Thyroid gland (tissue), 4 donors: Measurements from ENCODE around the gene ADGRF3. TPM values are rescaled to one million over a fixed set of nuclear protein-coding genes. Genes with fewer than 3 reads are reported as not detected.

Source experiments
- DNase-seq, 2 donors: peaks; one replicate each; pipeline ENCODE4 v3.0.0-alpha.2; 2019
- H3K27ac ChIP-seq, 3 donors: fragments of 200-600 bp; sonication (generic); 1 replicate in 2 of 3; 2 replicates in 1 of 3; pipeline ENCODE4 v1.5.1; 2016 to 2019; ENCODE audit warnings: mild to moderate bottlenecking in 1 of 3, moderate library complexity in 1 of 3
- H3K27me3 ChIP-seq: fragments of 200-600 bp; sonication (generic); one replicate; pipeline ENCODE4 v1.5.1; 2019
- H3K36me3 ChIP-seq, 2 donors: fragments of 200-600 bp; sonication (generic); one replicate each; pipeline ENCODE4 v1.5.1; 2016 to 2019
- H3K4me1 ChIP-seq, 2 donors: fragments of 200-600 bp; sonication (generic); one replicate each; pipeline ENCODE4 v1.5.1; 2017 to 2019
- H3K4me3 ChIP-seq, 3 donors: fragments of 200-600 bp; sonication (generic); replicated peaks in 1 of 3; 1 replicate in 2 of 3; 2 replicates in 1 of 3; pipeline ENCODE4 v1.5.1; 2016; ENCODE audit warnings: mild to moderate bottlenecking in 1 of 3
- H3K9me3 ChIP-seq: fragments of 200-600 bp; sonication (generic); one replicate; pipeline ENCODE4 v1.5.1; 2017
- CTCF ChIP-seq, 6 experiments: fragments of 200-600 bp in 3 of 6; fragments of 450-650 bp in 3 of 6; sonication (generic) in 3 of 6; IDR thresholded peaks; one replicate each; pipeline ENCODE4 v1.5.1; 2016 to 2019; ENCODE audit warnings: antibody characterized with exemption in 6 of 6, mild to moderate bottlenecking in 2 of 6, inconsistent platforms in 1 of 6, moderate library complexity in 1 of 6
- POLR2A ChIP-seq, 2 donors: fragments of 450-650 bp; IDR thresholded peaks; one replicate each; pipeline ENCODE4 v1.6.1; 2017; ENCODE audit warnings: antibody characterized with exemption in 2 of 2, mild to moderate bottlenecking in 2 of 2, moderate library complexity in 1 of 2
- whole genome bisulfite sequencing, 2 donors: methylation state at CpG; one replicate each; pipeline ENCODE4 v1.1.5; 2017; 5-methylcytosine and 5-hydroxymethylcytosine counted together
- intact Hi-C: fragments of 100-400 bp; cut with DNase I; formaldehyde crosslinking; loops from one replicate; pipeline ENCODE4 v1.15.1; 2023
- total RNA-seq, 4 donors: library from RNA; depleted of rRNA; stranded (reverse); fragments of >200 nt; gene quantifications; one replicate each; pipeline ENCODE4 v1.2.3, GENCODE V29; 2016

ADGRF3 gene
- total RNA-seq, 4 donors from 2014 or later, result 0.15 to 0.38 TPM; not detected in 2

- intact Hi-C loops, result no loop called here
- TF ChIP-seq POLR2A (IDR thresholded peaks at IDR 0.05), result no peak
- TF ChIP-seq CTCF (IDR thresholded peaks at IDR 0.05), result no peak
- no peak overlapping the region for H3K4me3 ChIP-seq
- no peaks in the 10 kb centered on the region for H3K27me3 ChIP-seq
- no peak overlapping the region for H3K27ac ChIP-seq
- no peaks in the 10 kb centered on the region for H3K4me1 ChIP-seq
- H3K9me3 ChIP-seq, result no peaks in the 10 kb centered on the region
- peaks cover 0 to 4% of the 10 kb centered on the region in 2 donors for H3K36me3 ChIP-seq
- WGBS, 2 donors, result 94 to 95% methylated on average over 5 of the region's 5 CpGs
- no peak for DNase-seq
These were observed 20.4 kb upstream of the ADGRF3 start for GRCh38 chr2:26366957-26367356.

- Histone ChIP-seq H3K36me3 (peaks cover 0 to 4% of the 10 kb centered on the region in 2 donors), H3K9me3 (no peaks in the 10 kb centered on the region), H3K4me1 (peaks cover 0 to 3% of the 10 kb centered on the region in 2 donors), H3K4me3 (no peak overlapping the region), H3K27me3 (no peaks in the 10 kb centered on the region), H3K27ac (no peak overlapping the region)
- intact Hi-C loops, result no loop called here
- no peak for TF ChIP-seq POLR2A (IDR thresholded peaks at IDR 0.05)
- 94 to 95% methylated on average over 4 of the region's 4 CpGs for WGBS, 2 donors
- DNase-seq, result no peak
These were observed 18.1 kb upstream of the ADGRF3 start for GRCh38 chr2:26364669-26365068.

- intact Hi-C loops, result no loop called here
- no peaks in the 10 kb centered on the region for H3K27me3 ChIP-seq
- H3K4me3 ChIP-seq, result no peak overlapping the region
- no peak for TF ChIP-seq POLR2A (IDR thresholded peaks at IDR 0.05)
- no peak overlapping the region for H3K27ac ChIP-seq
- H3K4me1 ChIP-seq, result peaks cover 0 to 3% of the 10 kb centered on the region in 2 donors
- H3K36me3 ChIP-seq, result peaks cover 0 to 4% of the 10 kb centered on the region in 2 donors
- WGBS, 2 donors, result 85 to 97% methylated on average over 3 of the region's 3 CpGs
- DNase-seq, result no peak
- H3K9me3 ChIP-seq, result no peaks in the 10 kb centered on the region
These were observed 17.4 kb upstream of the ADGRF3 start for GRCh38 chr2:26363958-26364357.

GRCh38 chr2:26363323-26363722, 16.7 kb upstream of the ADGRF3 start:
- DNase-seq, result no peak
- intact Hi-C loops, result no loop called here
- 87 to 91% methylated on average over 4 of the region's 4 CpGs for WGBS, 2 donors
- Histone ChIP-seq H3K27me3 (no peaks in the 10 kb centered on the region), H3K36me3 (peaks cover 0 to 4% of the 10 kb centered on the region in 2 donors), H3K4me1 (peaks cover 0 to 3% of the 10 kb centered on the region in 2 donors), H3K4me3 (no peak overlapping the region), H3K27ac (no peak overlapping the region), H3K9me3 (no peaks in the 10 kb centered on the region)
- TF ChIP-seq POLR2A (IDR thresholded peaks at IDR 0.05) (no peak), CTCF (IDR thresholded peaks at IDR 0.05) (no peak)

GRCh38 chr2:26359886-26360473, 13.4 kb upstream of the ADGRF3 start:
- Histone ChIP-seq H3K36me3 (no peaks in the 10 kb centered on the region), H3K27ac (no peak overlapping the region), H3K9me3 (no peaks in the 10 kb centered on the region), H3K4me3 (no peak overlapping the region), H3K4me1 (peaks cover 0 to 14% of the 10 kb centered on the region in 2 donors), H3K27me3 (no peaks in the 10 kb centered on the region)
- TF ChIP-seq CTCF (IDR thresholded peaks at IDR 0.05) (no peak), POLR2A (IDR thresholded peaks at IDR 0.05) (no peak)
- 89 to 91% methylated on average over 4 of the region's 4 CpGs for WGBS, 2 donors
- intact Hi-C loops, result no loop called here
- DNase-seq, result no peak

- 91% methylated on average over 2 of the region's 2 CpGs for WGBS, 2 donors
- intact Hi-C loops, result no loop called here
These were observed 10.2 kb upstream of the ADGRF3 start for GRCh38 chr2:26356771-26357170.

More at GRCh38 chr2:26356771-26357170, 10.2 kb upstream of the ADGRF3 start:
- no peaks in the 10 kb centered on the region for H3K9me3 ChIP-seq
- H3K4me1 ChIP-seq, result peaks cover 0 to 17% of the 10 kb centered on the region in 2 donors
- no peak for TF ChIP-seq CTCF (IDR thresholded peaks at IDR 0.05)
- TF ChIP-seq POLR2A (IDR thresholded peaks at IDR 0.05), result no peak
- no peak for DNase-seq
- no peak overlapping the region for H3K27ac ChIP-seq
- no peaks in the 10 kb centered on the region for H3K36me3 ChIP-seq
- H3K27me3 ChIP-seq, result no peaks in the 10 kb centered on the region
- no peak overlapping the region for H3K4me3 ChIP-seq
